ENCODE data around the gene GRIK4. TPM values are rescaled to one million over a fixed set of nuclear protein-coding genes. Genes with fewer than 3 reads are reported as not detected.

The GRIK4 gene
- total and polyA plus RNA-seq, 2 of the 4 experiments (the other 2 are of a cell fraction), result 0.18 to 0.38 TPM

DNA sequence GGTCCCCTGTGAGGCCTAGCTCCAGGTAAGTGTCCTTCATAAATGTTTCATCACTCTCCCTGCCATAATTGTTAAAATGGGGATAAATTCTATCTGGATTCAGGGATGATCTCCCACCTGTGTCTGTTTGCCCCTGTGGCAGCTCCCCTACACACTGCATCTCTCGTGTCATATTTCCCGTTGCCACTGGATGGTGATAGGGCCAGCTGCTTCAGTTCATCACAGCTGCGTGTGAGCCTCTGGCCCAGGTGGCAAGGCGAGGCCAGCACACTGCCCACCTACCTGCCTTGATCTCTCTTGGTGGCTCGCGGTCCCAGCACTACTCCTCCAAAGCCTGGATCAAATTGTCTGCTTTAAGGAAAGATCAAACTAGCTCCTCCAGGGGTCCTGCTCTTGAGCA is 187.4 kb downstream of the GRIK4 start:
- Histone ChIP-seq H3K56ac (ENCODE audit: extremely low read depth, insufficient read depth, low read length) (no peak overlapping the region), H2BK20ac (ENCODE audit: low read depth, low read length) (no peak overlapping the region), H3K79me1 (ENCODE audit: low read depth in 1 of 2, low read length in 2 of 2) (no peaks in the 10 kb centered on the region), H2BK15ac (ENCODE audit: low read depth, low read length) (no peak overlapping the region), H4K91ac (ENCODE audit: insufficient read depth, low read depth, low read length) (no peak overlapping the region), H4K5ac (ENCODE audit: low read depth, low read length) (no peak overlapping the region), H2BK120ac (ENCODE audit: low read depth, low read length) (no peak overlapping the region), H3K14ac (replicated peaks; ENCODE audit: low read depth, low read length) (no peak overlapping the region), H2AK9ac (replicated peaks; ENCODE audit: low read depth, low read length, poor library complexity) (no peak overlapping the region), H2AK5ac (ENCODE audit: low read depth, low read length) (no peak overlapping the region), H2AFZ (replicated peaks; ENCODE audit: low read length, poor library complexity) (no peak overlapping the region), H2BK5ac (ENCODE audit: low read depth, low read length, poor library complexity, severe bottlenecking) (no peak overlapping the region), H3K27me3 (ENCODE audit: control insufficient read depth, insufficient read depth, low read length) (peaks cover 17% of the 10 kb centered on the region), H4K20me1 (ENCODE audit: insufficient read depth, low read length) (no peaks in the 10 kb centered on the region), H3K27ac (ENCODE audit: insufficient read depth, low read length) (no peak overlapping the region), H3K9ac (ENCODE audit: low read depth, low read length) (no peak overlapping the region), H3K36me3 (ENCODE audit: control insufficient read depth, insufficient read depth, low read length) (no peaks in the 10 kb centered on the region), H3K9me3 (ENCODE audit: control insufficient read depth, insufficient read depth, low read length) (no peaks in the 10 kb centered on the region), H3K4me3 (ENCODE audit: insufficient read depth, low read depth, low read length) (no peak overlapping the region), H3K4me1 (ENCODE audit: control insufficient read depth, insufficient read depth, low read length) (no peaks in the 10 kb centered on the region), H4K8ac (ENCODE audit: low read depth in 2 of 2, low read length in 2 of 2) (no peak overlapping the region), H3K18ac (ENCODE audit: low read depth, low read length) (no peak overlapping the region), H3K23ac (ENCODE audit: low read depth, low read length) (no peak overlapping the region), H3K9me1 (ENCODE audit: insufficient read depth, low read length) (no peaks in the 10 kb centered on the region), H3K4ac (ENCODE audit: low read depth, low read length) (no peak overlapping the region), H3K4me2 (ENCODE audit: low read depth, low read length) (no peak overlapping the region)
- ATAC-seq (ENCODE audit: low read depth) (no peak), DNase-seq (no peak)
- CTCF ChIA-PET, result interaction anchor here (0.7 kb wide), 1 partner anchor 9 kb away, joined by 3 read pairs; no protein-coding TSS in a partner anchor
- WGBS, 2 experiments (ENCODE audit: extremely low coverage in 2 of 2, insufficient read length in 1 of 2), result 83% methylated on average over 2 of the region's 6 CpGs; no CpG with 5 or more reads in 1 of the 2 experiments
- POLR2A ChIA-PET (ENCODE audit: unreplicated experiment), result no interaction called here
- in situ Hi-C loops (cut with MboI; ENCODE audit: low sequenced_read_pairs) (loop anchor here (25.0 kb wide), 1 partner anchor 387 kb away; no protein-coding TSS in a partner anchor), intact Hi-C loops (cut with micrococcal nuclease) (no loop called here), dilution Hi-C loops (cut with HindIII; ENCODE audit: low sequenced_read_pairs, unreplicated experiment) (no loop called here)
- TF ChIP-seq RAD21 (IDR thresholded peaks at IDR 0.05; ENCODE audit: low read length), result no peak
- no TSS peak for BruUV-seq (replicated peaks)
